Tibial nerve (tissue), 4 donors: Measurements from ENCODE around the gene SPATA2.

Experiments
- CTCF ChIP-seq, 5 experiments: fragments of 200-600 bp in 3 of 5; fragments of 450-650 bp in 2 of 5; sonication (generic) in 3 of 5; IDR thresholded peaks; one replicate each; pipeline ENCODE4 v1.5.1; 2016 to 2019; ENCODE audit warnings: antibody characterized with exemption in 5 of 5, mild to moderate bottlenecking in 3 of 5, moderate library complexity in 2 of 5
- EP300 ChIP-seq, 2 donors: sonication (generic); formaldehyde crosslinking; IDR thresholded peaks; one replicate each; pipeline ENCODE4 v1.6.1; 2017; ENCODE audit warnings: antibody characterized with exemption in 2 of 2, mild to moderate bottlenecking in 1 of 2
- POLR2A ChIP-seq, 2 donors: fragments of 450-650 bp; IDR thresholded peaks; one replicate each; pipeline ENCODE4 v1.6.1; 2017; ENCODE audit warnings: antibody characterized with exemption in 2 of 2, mild to moderate bottlenecking in 2 of 2, moderate library complexity in 2 of 2

GRCh38 chr20:49951151-49951550 is 35.8 kb upstream of the SPATA2 start:
- TF ChIP-seq POLR2A (IDR thresholded peaks at IDR 0.05) (no peak), CTCF (IDR thresholded peaks at IDR 0.05) (no peak), EP300 (IDR thresholded peaks at IDR 0.05) (no peak)
